Stimulated activated CD8-positive, alpha-beta memory T cell treated with anti-CD3 and anti-CD28 coated beads, Interleukin-4, amount 100 ng/mL, for 24 hours (primary cell): ENCODE measurements around the gene PHACTR1.

Source experiments
- DNase-seq: peaks from one replicate; pipeline ENCODE4 v3.0.0-alpha.2; 2020; ENCODE audit warnings: low read depth

The PHACTR1 gene

GRCh38 chr6:13267142-13267651 lies 550.6 kb downstream of the PHACTR1 start:
- DNase-seq, result no peak

GRCh38 chr6:13268913-13269518 lies 552.4 kb downstream of the PHACTR1 start:
- DNase-seq, result no peak

- no peak for DNase-seq
Observed at GRCh38 chr6:13272131-13273046, 555.8 kb downstream of the PHACTR1 start.

- DNase-seq, result no peak
Observed at GRCh38 chr6:13273202-13273930, 556.8 kb downstream of the PHACTR1 start.

DNA sequence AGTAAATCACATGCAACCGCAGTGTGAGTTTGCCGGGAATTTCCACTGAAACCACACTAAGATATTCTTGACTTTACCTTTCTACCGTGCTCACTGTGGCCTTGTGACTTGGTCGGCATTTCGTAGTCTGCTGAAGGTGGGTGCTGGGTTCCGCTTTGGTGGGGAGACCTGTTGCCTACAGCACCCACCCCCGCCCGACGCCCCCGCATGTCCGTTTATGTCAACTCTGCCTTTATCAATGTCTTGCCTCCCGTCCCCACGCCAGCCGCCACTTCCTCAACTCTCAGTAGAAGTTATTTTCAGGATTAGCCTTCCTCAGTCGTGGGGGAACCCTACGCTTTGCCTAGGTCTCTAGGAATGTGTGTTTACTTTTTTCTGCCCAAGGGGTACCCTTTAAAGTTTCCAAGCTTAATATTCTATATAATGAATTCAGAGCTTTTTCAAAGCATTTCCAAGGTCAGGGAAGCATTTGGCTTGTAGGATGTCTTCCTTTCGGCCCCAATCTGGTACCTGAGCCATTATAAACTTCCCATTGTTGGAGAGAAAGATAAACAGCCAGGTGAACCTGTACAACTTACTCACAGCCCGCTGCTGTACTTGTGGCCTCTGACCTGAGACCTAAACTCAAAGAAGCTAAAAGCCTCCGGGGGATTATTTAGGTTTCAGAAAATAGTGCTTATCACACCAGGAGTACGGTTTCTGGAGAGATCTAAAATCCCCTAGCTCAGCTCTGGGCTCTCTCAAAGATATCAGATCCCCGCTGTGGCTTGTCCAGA lies 557.6 kb downstream of the PHACTR1 start:
- peak; percentile 52 for DNase-seq

GRCh38 chr6:13274707-13275434 lies 558.3 kb downstream of the PHACTR1 start:
- no peak for DNase-seq

DNA sequence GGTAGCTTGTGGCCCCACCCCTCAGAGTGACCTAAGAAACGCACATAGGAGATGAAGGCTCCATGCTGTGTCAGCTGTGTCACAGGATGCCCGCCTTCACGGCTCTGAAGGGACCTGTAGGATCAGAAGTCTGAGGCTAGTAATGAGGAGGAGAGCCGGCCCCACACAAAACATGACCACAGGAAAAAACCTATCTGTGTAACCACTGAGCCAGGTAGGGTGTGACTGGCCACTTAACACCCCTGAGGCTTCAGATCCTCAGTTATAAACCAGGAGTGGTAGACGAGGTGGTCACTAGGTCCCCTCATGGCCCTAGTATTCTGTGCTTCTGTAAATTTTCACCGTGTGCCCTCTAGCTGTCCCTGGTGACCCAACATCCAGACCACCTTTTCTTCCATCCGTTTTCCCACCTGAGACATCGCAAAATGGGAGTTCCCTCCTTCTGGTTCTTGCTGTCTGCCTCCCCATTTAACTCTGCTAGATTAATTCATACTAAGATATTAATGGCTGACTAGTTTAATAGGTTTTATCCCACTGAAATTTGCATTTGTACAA lies 558.9 kb downstream of the PHACTR1 start:
- no peak for DNase-seq

GRCh38 chr6:13277231-13277630 lies 560.7 kb downstream of the PHACTR1 start:
- no peak for DNase-seq

DNA sequence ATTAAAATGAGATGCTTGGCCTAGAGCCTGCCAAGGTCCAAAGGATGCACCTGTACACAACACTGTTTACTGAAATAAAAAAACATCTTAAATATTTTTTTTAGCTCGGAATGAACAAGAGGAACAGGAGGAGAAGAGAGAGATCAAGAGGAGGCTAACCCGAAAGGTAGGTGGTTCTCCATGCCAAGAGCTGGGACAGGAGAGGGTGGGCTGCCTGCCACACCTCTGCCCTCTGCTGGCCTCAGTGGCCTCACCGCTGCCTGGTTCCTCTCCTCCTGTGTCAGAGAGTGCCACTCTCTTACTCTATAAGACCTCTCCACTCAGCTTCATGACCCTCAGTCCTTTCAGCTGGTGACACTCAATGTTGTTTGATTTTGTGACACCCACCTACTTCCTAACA lies 561.6 kb downstream of the PHACTR1 start:
- no peak for DNase-seq

GRCh38 chr6:13278991-13279390 lies 562.4 kb downstream of the PHACTR1 start:
- no peak for DNase-seq

GRCh38 chr6:13280254-13280653 lies 563.7 kb downstream of the PHACTR1 start:
- DNase-seq, result no peak

GRCh38 chr6:13281686-13282085 lies 565.1 kb downstream of the PHACTR1 start:
- DNase-seq, result no peak

- no peak for DNase-seq
Observed at GRCh38 chr6:13282393-13283069, 566.0 kb downstream of the PHACTR1 start.

GRCh38 chr6:13283331-13283730 lies 566.8 kb downstream of the PHACTR1 start:
- no peak for DNase-seq

GRCh38 chr6:13284646-13285045 lies 568.1 kb downstream of the PHACTR1 start:
- DNase-seq, result no peak

DNA sequence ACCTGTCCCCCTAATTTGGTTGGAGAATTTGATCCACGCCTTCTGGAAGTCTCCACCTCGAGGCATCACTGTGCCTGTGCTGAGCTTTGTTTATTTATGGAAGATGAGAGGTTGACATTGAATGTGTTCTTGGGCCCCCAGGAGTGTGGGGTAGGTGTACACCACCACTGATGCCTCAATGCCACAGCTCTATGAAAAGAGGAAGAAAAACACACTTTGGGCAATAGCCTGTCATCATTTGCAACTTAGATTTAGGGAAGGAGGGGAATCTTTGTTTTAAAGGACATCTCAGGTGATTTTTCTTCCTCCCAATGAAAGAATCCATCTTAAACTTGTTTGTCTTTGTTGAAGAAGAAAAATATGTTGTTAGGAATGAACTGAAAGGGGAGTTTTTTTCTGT lies 569.1 kb downstream of the PHACTR1 start:
- no peak for DNase-seq

GRCh38 chr6:13286181-13286580 lies 569.6 kb downstream of the PHACTR1 start:
- DNase-seq, result no peak

GRCh38 chr6:13287104-13287503 lies 570.5 kb downstream of the PHACTR1 start:
- no peak for DNase-seq

GRCh38 chr6:13288481-13288880 lies 571.9 kb downstream of the PHACTR1 start:
- DNase-seq, result no peak

DNA sequence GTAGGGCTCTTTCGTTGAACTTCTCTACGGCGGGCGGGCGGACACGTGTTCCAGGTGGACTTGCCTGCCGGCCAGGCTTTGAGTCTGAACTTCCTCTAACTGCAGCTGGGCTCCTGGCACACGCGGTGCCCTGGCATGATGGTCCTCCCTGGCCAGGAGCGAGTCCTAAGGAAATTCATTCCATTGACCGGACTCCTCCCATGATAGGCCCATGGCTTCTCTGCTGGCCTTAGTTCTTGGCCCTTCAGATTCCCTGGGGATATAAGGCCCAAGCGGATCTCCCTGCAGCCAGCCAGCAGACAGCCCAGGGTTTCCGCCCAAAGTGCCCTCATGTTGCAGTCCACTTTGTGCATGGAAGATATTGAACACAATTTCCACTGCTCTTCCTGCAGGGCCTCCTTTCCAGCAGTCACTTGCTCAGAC lies 572.4 kb downstream of the PHACTR1 start:
- DNase-seq, result no peak
